Measurements from ENCODE around the gene TP53I3. TPM values are rescaled to one million over a fixed set of nuclear protein-coding genes. Genes with fewer than 3 reads are reported as not detected.

Gene TP53I3
- total RNA-seq, 1 experiment from 2014 or later = 48.1 TPM

DNA sequence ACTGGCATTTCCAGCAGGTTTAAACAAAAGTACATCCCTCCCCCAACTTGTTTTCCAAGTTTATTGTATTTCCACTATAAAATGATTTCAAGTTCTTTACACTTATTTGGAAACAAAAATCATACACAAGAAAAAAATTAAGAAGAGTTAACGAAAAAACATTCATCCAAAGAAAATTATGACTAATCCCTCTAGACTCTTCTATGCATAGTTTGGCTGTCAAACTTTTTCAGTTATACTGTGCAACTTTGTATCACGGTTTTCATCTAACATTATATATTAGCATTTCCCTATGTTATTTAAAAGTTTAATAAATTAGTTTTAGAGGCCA lies 38.1 kb downstream of the TP53I3 start:
- H3T11ph ChIP-seq (ENCODE audit: low read length) = no peak overlapping the region
- H2AK5ac ChIP-seq (ENCODE audit: insufficient read length, low read length) = no peak overlapping the region
- no peak overlapping the region for H3K18ac ChIP-seq (ENCODE audit: insufficient read length, low read depth, low read length)
- H2BK120ac ChIP-seq (ENCODE audit: low read depth, low read length, poor library complexity, severe bottlenecking) = no peak overlapping the region
- no peak overlapping the region for H3K56ac ChIP-seq (ENCODE audit: insufficient read length, low read depth, low read length)
- Mint-ChIP-seq H3K9me3 (no peaks in the 10 kb centered on the region), H3K27me3 (ENCODE audit: low read depth) (no peaks in the 10 kb centered on the region), H3K36me3 (ENCODE audit: insufficient read depth in 1 of 3, low read depth in 3 of 3) (peaks cover 0 to 7% (median 6%) of the 10 kb centered on the region in 3 experiments; a peak in 5 of 7 replicates), H3K4me1 (peaks cover 15 to 22% of the 10 kb centered on the region in 2 experiments), H3K27ac (no peak overlapping the region), H3K4me3 (peak overlapping the region; percentile 97 to 99)
- H2BK12ac ChIP-seq (ENCODE audit: insufficient read length, low read depth, low read length) = no peak overlapping the region
- H3K4ac ChIP-seq (ENCODE audit: low read depth, low read length) = no peak overlapping the region
- H3K14ac ChIP-seq (ENCODE audit: insufficient read depth, low read length) = no peak overlapping the region
- peaks cover 2% of the 10 kb centered on the region; the same call in 1 of the 2 replicates for H3K79me2 ChIP-seq (ENCODE audit: insufficient read depth, low read length)
- H2BK20ac ChIP-seq (ENCODE audit: low read depth, low read length, poor library complexity, severe bottlenecking) = no peak overlapping the region
- H3K79me1 ChIP-seq (ENCODE audit: insufficient read depth, low read depth, low read length, poor library complexity, severe bottlenecking) = no peaks in the 10 kb centered on the region
- H3K27me3 ChIP-seq (ENCODE audit: insufficient read depth, low read length) = no peaks in the 10 kb centered on the region
- H3K27ac ChIP-seq (ENCODE audit: insufficient read length, low read depth, low read length) = no peak overlapping the region
- H2BK5ac ChIP-seq (ENCODE audit: insufficient read length, low read length) = no peak overlapping the region
- WGBS (ENCODE audit: extremely low coverage, insufficient read length, low lambda C conversion rate) = no CpG with 5 or more reads among the region's 2 CpGs
- H3K23me2 ChIP-seq (ENCODE audit: insufficient read length, low read depth, low read length, poor library complexity, severe bottlenecking) = peaks cover 9% of the 10 kb centered on the region
- H3K9ac ChIP-seq (ENCODE audit: extremely low read depth, insufficient read length, low read length) = peak overlapping the region; percentile 89
- no peak overlapping the region for H3K23ac ChIP-seq (ENCODE audit: insufficient read length, low read depth, low read length)
- no peak overlapping the region for H2BK15ac ChIP-seq (ENCODE audit: low read depth, low read length)
- peaks cover 5% of the 10 kb centered on the region for H4K20me1 ChIP-seq (ENCODE audit: control insufficient read depth, insufficient read depth, insufficient read length)
- DNase-seq = no peak
- no peak overlapping the region for H2AFZ ChIP-seq (ENCODE audit: low read length)
- no peak overlapping the region for H4K8ac ChIP-seq (replicated peaks; ENCODE audit: insufficient read length, low read depth, low read length)
- H4K5ac ChIP-seq (ENCODE audit: insufficient read length, low read depth, low read length) = no peak overlapping the region
- H3K4me2 ChIP-seq (ENCODE audit: insufficient read depth, insufficient read length, low read length) = peak overlapping the region; percentile 97
- no peak overlapping the region for H4K91ac ChIP-seq (ENCODE audit: insufficient read length, low read depth, low read length)
- H3K9me3 ChIP-seq (ENCODE audit: control insufficient read depth, low read depth, low read length) = no peaks in the 10 kb centered on the region
- TF ChIP-seq, protein P1, sequence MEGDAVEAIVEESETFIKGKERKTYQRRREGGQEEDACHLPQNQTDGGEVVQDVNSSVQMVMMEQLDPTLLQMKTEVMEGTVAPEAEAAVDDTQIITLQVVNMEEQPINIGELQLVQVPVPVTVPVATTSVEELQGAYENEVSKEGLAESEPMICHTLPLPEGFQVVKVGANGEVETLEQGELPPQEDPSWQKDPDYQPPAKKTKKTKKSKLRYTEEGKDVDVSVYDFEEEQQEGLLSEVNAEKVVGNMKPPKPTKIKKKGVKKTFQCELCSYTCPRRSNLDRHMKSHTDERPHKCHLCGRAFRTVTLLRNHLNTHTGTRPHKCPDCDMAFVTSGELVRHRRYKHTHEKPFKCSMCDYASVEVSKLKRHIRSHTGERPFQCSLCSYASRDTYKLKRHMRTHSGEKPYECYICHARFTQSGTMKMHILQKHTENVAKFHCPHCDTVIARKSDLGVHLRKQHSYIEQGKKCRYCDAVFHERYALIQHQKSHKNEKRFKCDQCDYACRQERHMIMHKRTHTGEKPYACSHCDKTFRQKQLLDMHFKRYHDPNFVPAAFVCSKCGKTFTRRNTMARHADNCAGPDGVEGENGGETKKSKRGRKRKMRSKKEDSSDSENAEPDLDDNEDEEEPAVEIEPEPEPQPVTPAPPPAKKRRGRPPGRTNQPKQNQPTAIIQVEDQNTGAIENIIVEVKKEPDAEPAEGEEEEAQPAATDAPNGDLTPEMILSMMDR (conservative IDR thresholded peaks at IDR 0.05) = no peak
- 0 out of 2 replicates have a peak, but pooled peaks cover 1% of the 10 kb centered on the region for H3K4me1 ChIP-seq (ENCODE audit: insufficient read depth, low read length)

All from H9 (cell line).